ENCODE data around the gene PPDPF.
"Not testable (repeated sequence)": the region's sequence is repeated elsewhere in the genome, so short reads cannot be mapped to it uniquely, and the experiment has no call there.

DNA sequence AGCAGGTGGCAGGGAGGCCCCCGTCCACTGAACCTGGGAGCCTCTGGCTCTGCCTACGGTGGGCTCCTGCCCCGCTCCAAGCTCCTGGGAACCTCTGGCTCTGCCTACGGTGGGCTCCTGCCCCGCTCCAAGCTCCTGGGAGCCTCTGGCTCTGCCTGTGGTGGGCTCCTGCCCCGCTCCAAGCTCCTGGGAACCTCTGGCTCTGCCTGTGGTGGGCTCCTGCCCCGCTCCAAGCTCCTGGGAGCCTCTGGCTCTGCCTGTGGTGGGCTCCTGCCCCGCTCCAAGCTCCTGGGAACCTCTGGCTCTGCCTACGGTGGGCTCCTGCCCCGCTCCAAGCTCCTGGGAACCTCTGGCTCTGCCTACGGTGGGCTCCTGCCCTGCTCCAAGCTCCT is 50.5 kb downstream of the PPDPF start:
- TF ChIP-seq, protein P1, sequence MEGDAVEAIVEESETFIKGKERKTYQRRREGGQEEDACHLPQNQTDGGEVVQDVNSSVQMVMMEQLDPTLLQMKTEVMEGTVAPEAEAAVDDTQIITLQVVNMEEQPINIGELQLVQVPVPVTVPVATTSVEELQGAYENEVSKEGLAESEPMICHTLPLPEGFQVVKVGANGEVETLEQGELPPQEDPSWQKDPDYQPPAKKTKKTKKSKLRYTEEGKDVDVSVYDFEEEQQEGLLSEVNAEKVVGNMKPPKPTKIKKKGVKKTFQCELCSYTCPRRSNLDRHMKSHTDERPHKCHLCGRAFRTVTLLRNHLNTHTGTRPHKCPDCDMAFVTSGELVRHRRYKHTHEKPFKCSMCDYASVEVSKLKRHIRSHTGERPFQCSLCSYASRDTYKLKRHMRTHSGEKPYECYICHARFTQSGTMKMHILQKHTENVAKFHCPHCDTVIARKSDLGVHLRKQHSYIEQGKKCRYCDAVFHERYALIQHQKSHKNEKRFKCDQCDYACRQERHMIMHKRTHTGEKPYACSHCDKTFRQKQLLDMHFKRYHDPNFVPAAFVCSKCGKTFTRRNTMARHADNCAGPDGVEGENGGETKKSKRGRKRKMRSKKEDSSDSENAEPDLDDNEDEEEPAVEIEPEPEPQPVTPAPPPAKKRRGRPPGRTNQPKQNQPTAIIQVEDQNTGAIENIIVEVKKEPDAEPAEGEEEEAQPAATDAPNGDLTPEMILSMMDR (conservative IDR thresholded peaks at IDR 0.05 in 1 of 2, IDR thresholded peaks at IDR 0.05 in 1 of 2; ENCODE audit: extremely low read depth in 1 of 2, insufficient read depth in 1 of 2, low read depth in 1 of 2, low read length in 2 of 2) = not testable (repeated sequence)
- TF ChIP-seq EZH2 (IDR thresholded peaks at IDR 0.05; ENCODE audit: borderline replicate concordance, low read length) = not testable (repeated sequence)

Measured in mammary epithelial cell (primary cell).